GM12891 (cell line): ENCODE measurements around the gene KNL1.

Experiments used
- DNase-seq: peaks from one replicate; pipeline ENCODE4 v3.0.0; 2011; ENCODE audit warnings: low spot score; ENCODE audit not compliant: insufficient read length
- FAIRE-seq: peaks from 2 replicates; lab custom pipeline; 2011; peaks lifted over from hg19 to GRCh38; lab: Jason Lieb, UNC
- PAX5 ChIP-seq: IDR thresholded peaks from 2 replicates; pipeline ENCODE4 v1.6.1; 2011; ENCODE audit warnings: low read length, moderate library complexity, mild to moderate bottlenecking; ENCODE audit not compliant: insufficient read depth, severe bottlenecking
- POLR2A ChIP-seq: IDR thresholded peaks from 2 replicates; pipeline ENCODE4 v1.6.1; 2011; ENCODE audit warnings: low read depth, low read length, control low read depth
- POLR2AphosphoS5 ChIP-seq: IDR thresholded peaks from 2 replicates; pipeline ENCODE4 v1.6.1; 2011; ENCODE audit warnings: low read depth, low read length, control low read depth
- POU2F2 ChIP-seq: IDR thresholded peaks from 2 replicates; pipeline ENCODE4 v1.6.1; 2011; ENCODE audit warnings: low read depth, mild to moderate bottlenecking, control low read depth, low read length, moderate library complexity
- SPI1 ChIP-seq: IDR thresholded peaks from 2 replicates; pipeline ENCODE4 v1.6.1; 2011; ENCODE audit warnings: low read depth, low read length, control low read depth
- TAF1 ChIP-seq: IDR thresholded peaks from 2 replicates; pipeline ENCODE4 v1.6.1; 2011; ENCODE audit warnings: low read depth, low read length, control low read depth

KNL1 gene

GRCh38 chr15:40706121-40706520, 112.1 kb downstream of the KNL1 start:
- DNase-seq (no peak), FAIRE-seq (no peak)
- TF ChIP-seq POLR2AphosphoS5 (no peak), SPI1 (no peak), PAX5 (no peak), TAF1 (no peak), POU2F2 (no peak), POLR2A (no peak)
